WTC11 (cell line): ENCODE data around the gene FUT7. TPM values are rescaled to one million over a fixed set of nuclear protein-coding genes. Genes with fewer than 3 reads are reported as not detected.
"Not testable (repeated sequence)": the region's sequence is repeated elsewhere in the genome, so short reads cannot be mapped to it uniquely, and the experiment has no call there.

Source experiments
- ATAC-seq: fragments of 200-7000 bp; cut with Tn5 transposase; 2 replicates; pipeline ENCODE4 v1.10.0; 2021; ENCODE audit warnings: mild to moderate bottlenecking, moderate library complexity
- CTCF ChIA-PET: fragments of 300-600 bp; sonication (Branson Sonifier 250); formaldehyde crosslinking; loops from one replicate; lab custom pipeline; 2021; ENCODE audit warnings: antibody characterized with exemption; lab: Charles Lee
- POLR2A ChIA-PET: fragments of 350-600 bp; sonication (Branson Sonifier 250); formaldehyde crosslinking; loops from one replicate; lab custom pipeline; 2021; ENCODE audit warnings: antibody characterized with exemption; lab: Charles Lee
- DNase-seq: peaks from one replicate; pipeline ENCODE4 v3.0.0; 2021; ENCODE audit warnings: low spot score
- H3K27ac Mint-ChIP-seq: 2 replicates; pipeline ENCODE4 v1.8.0; 2021; ENCODE audit warnings: mixed read lengths
- H3K27me3 Mint-ChIP-seq: 2 replicates; pipeline ENCODE4 v1.8.0; 2021; ENCODE audit warnings: low read depth, mild to moderate bottlenecking, moderate library complexity, mixed read lengths
- H3K36me3 Mint-ChIP-seq: 2 replicates; pipeline ENCODE4 v1.8.0; 2021; ENCODE audit warnings: mixed read lengths
- H3K4me1 Mint-ChIP-seq: 2 replicates; pipeline ENCODE4 v1.8.0; 2022; ENCODE audit warnings: mixed read lengths
- H3K4me3 Mint-ChIP-seq: 2 replicates; pipeline ENCODE4 v1.8.0; 2021; ENCODE audit warnings: mild to moderate bottlenecking, moderate library complexity, mixed read lengths
- H3K9me3 Mint-ChIP-seq: 2 replicates; pipeline ENCODE4 v1.8.0; 2021; ENCODE audit warnings: mixed read lengths
- CTCF ChIP-seq: fragments of 200-600 bp; IDR thresholded peaks from 2 replicates; pipeline ENCODE4 v1.8.0; 2022; ENCODE audit warnings: antibody characterized with exemption
- EMX1 ChIP-seq: fragments of 250-450 bp; sonication (Bioruptor Pico); IDR thresholded peaks from 2 replicates; pipeline ENCODE4 v1.8.0; 2021; ENCODE audit warnings: mild to moderate bottlenecking
- FOXJ3 ChIP-seq: sonication (generic); formaldehyde crosslinking; IDR thresholded peaks from 2 replicates; pipeline ENCODE4 v1.9.0; 2021; ENCODE audit warnings: missing genetic modification reagents, mild to moderate bottlenecking, borderline replicate concordance
- FOXK1 ChIP-seq: sonication (generic); formaldehyde crosslinking; IDR thresholded peaks from 2 replicates; pipeline ENCODE4 v1.8.0; 2022; ENCODE audit warnings: mild to moderate bottlenecking, moderate library complexity, missing genetic modification reagents
- GTF2I ChIP-seq: fragments of 250-450 bp; sonication (Bioruptor Pico); conservative IDR thresholded peaks from 2 replicates; pipeline ENCODE4 v1.4.0; 2021; ENCODE audit warnings: mild to moderate bottlenecking
- IRF2 ChIP-seq: sonication (generic); formaldehyde crosslinking; IDR thresholded peaks from 2 replicates; pipeline ENCODE4 v1.8.0; 2022; ENCODE audit warnings: low read depth, missing genetic modification reagents, borderline replicate concordance
- KAT7 ChIP-seq: sonication (generic); formaldehyde crosslinking; IDR thresholded peaks from 2 replicates; pipeline ENCODE4 v1.8.1; 2023; ENCODE audit warnings: missing genetic modification reagents, mild to moderate bottlenecking, borderline replicate concordance
- MAX ChIP-seq: sonication (generic); formaldehyde crosslinking; IDR thresholded peaks from 2 replicates; pipeline ENCODE4 v1.8.0; 2022; ENCODE audit warnings: mild to moderate bottlenecking, missing genetic modification reagents
- NR2C2 ChIP-seq: sonication (generic); formaldehyde crosslinking; IDR thresholded peaks from 2 replicates; pipeline ENCODE4 v1.8.0; 2022; ENCODE audit warnings: mild to moderate bottlenecking, missing genetic modification reagents
- TEAD4 ChIP-seq: sonication (generic); formaldehyde crosslinking; IDR thresholded peaks from 2 replicates; pipeline ENCODE4 v1.8.0; 2022; ENCODE audit warnings: mild to moderate bottlenecking, missing genetic modification reagents
- TP53 ChIP-seq: sonication (generic); formaldehyde crosslinking; IDR thresholded peaks from 2 replicates; pipeline ENCODE4 v1.8.1; 2023; ENCODE audit warnings: mild to moderate bottlenecking, missing genetic modification reagents
- ZBTB21 ChIP-seq: sonication (generic); formaldehyde crosslinking; IDR thresholded peaks from 2 replicates; pipeline ENCODE4 v1.8.1; 2023; ENCODE audit warnings: mild to moderate bottlenecking, missing genetic modification reagents, borderline replicate concordance
- ZNF121 ChIP-seq: sonication (generic); formaldehyde crosslinking; IDR thresholded peaks from 2 replicates; pipeline ENCODE4 v1.8.0; 2023; ENCODE audit warnings: missing genetic modification reagents
- ZNF263 ChIP-seq: sonication (generic); formaldehyde crosslinking; IDR thresholded peaks from 2 replicates; pipeline ENCODE4 v1.8.1; 2022; ENCODE audit warnings: low read depth, mild to moderate bottlenecking, moderate library complexity, missing genetic modification reagents
- ZNF317 ChIP-seq: sonication (generic); formaldehyde crosslinking; IDR thresholded peaks from 2 replicates; pipeline ENCODE4 v1.8.1; 2023; ENCODE audit warnings: low read depth, mild to moderate bottlenecking, moderate library complexity, missing genetic modification reagents, borderline replicate concordance
- ZNF396 ChIP-seq: fragments of 250-450 bp; sonication (Bioruptor Pico); IDR thresholded peaks from 2 replicates; pipeline ENCODE4 v1.8.0; 2021; ENCODE audit warnings: mild to moderate bottlenecking, moderate library complexity, borderline replicate concordance
- ZNF423 ChIP-seq: fragments of 250-450 bp; sonication (Bioruptor Pico); IDR thresholded peaks from 2 replicates; pipeline ENCODE4 v2.1.2; 2022; ENCODE audit warnings: mild to moderate bottlenecking, moderate library complexity
- ZNF425 ChIP-seq: fragments of 250-450 bp; sonication (Bioruptor Pico); conservative IDR thresholded peaks from 2 replicates; pipeline ENCODE4 v1.9.0; 2021; ENCODE audit warnings: mild to moderate bottlenecking
- ZNF671 ChIP-seq: fragments of 250-450 bp; sonication (Bioruptor Pico); IDR thresholded peaks from 2 replicates; pipeline ENCODE4 v1.8.0; 2021; ENCODE audit warnings: mild to moderate bottlenecking
- total RNA-seq: library from RNA; stranded (reverse); gene quantifications from 3 replicates; pipeline ENCODE4 v1.2.3, GENCODE V29; 2021
- TF ChIP-seq, protein P1 (sequence below): sonication (generic); formaldehyde crosslinking; IDR thresholded peaks from 2 replicates; pipeline ENCODE4 v1.8.1; 2023; ENCODE audit warnings: mild to moderate bottlenecking, missing genetic modification reagents

The FUT7 gene
- total RNA-seq, 1 experiment from 2014 or later = not detected

DNA sequence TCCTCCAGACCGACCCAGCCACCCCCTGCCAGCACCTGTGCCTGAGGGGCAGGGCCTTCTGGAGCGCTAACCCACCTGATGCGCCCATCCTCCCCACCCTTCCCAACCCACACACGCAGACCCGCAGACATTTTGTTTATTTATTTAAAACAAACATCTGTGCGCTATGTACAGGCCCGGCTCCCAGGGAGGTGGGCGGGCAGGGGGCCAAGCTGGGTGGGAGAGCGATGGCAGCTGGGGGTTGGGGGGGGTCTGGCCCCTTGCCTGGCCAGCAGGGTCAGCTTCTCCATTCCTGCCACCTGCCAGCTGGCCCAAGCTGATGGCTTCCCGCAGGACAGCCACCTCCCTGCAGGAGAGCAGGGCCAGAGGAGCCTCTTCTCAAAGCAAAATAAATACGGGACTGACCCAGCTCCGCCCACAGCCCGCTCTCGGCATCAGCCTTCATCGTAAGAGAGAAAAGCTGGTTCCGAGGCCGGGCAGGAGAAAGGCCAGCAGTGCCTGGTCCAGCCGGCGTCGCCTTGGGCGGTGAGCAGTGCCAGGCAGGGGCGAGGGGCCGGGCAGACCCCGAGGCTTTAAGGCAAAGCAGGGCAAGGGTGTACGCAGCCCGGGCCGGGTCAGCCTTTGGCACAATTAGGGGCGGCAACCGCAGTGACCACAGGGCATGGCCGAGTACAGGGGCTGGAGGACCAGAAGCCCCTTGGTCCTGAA, 24.6 kb downstream of the FUT7 start (continued):
- no peak for TF ChIP-seq ZNF671 (CRISPR knock-in tag)

GRCh38 chr9:137006116-137007003, 25.5 kb downstream of the FUT7 start:
- ATAC-seq = no peak
- Mint-ChIP-seq H3K4me3 (no peak overlapping the region), H3K4me1 (no peaks in the 10 kb centered on the region)
- no peak for TF ChIP-seq ZBTB21
- TF ChIP-seq MAX (CRISPR knock-in tag) = no peak
- no peak for TF ChIP-seq FOXK1 (CRISPR knock-in tag)
- TF ChIP-seq TEAD4 (CRISPR knock-in tag) = no peak
- TF ChIP-seq ZNF425 (CRISPR knock-in tag) = no peak
- TF ChIP-seq KAT7 (CRISPR knock-in tag) = no peak
- TF ChIP-seq GTF2I (CRISPR knock-in tag) = no peak
- TF ChIP-seq NR2C2 (CRISPR knock-in tag) = no peak
- TF ChIP-seq, protein P1, sequence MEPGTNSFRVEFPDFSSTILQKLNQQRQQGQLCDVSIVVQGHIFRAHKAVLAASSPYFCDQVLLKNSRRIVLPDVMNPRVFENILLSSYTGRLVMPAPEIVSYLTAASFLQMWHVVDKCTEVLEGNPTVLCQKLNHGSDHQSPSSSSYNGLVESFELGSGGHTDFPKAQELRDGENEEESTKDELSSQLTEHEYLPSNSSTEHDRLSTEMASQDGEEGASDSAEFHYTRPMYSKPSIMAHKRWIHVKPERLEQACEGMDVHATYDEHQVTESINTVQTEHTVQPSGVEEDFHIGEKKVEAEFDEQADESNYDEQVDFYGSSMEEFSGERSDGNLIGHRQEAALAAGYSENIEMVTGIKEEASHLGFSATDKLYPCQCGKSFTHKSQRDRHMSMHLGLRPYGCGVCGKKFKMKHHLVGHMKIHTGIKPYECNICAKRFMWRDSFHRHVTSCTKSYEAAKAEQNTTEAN (CRISPR knock-in tag) = no peak
- TF ChIP-seq ZNF423 = no peak
- TF ChIP-seq ZNF396 (CRISPR knock-in tag) = no peak
- no peak for TF ChIP-seq FOXJ3 (CRISPR knock-in tag)
- TF ChIP-seq ZNF263 (CRISPR knock-in tag) = no peak
- TF ChIP-seq IRF2 = no peak
- TF ChIP-seq EMX1 (CRISPR knock-in tag) = no peak
- TF ChIP-seq ZNF317 (CRISPR knock-in tag) = no peak
- no peak for TF ChIP-seq TP53 (CRISPR knock-in tag)
- no peak for TF ChIP-seq ZNF121
- TF ChIP-seq, all 79 proteins: peak for 0
- no peak overlapping the region for H3K27ac Mint-ChIP-seq
- peaks cover 8% of the 10 kb centered on the region for H3K9me3 Mint-ChIP-seq
- POLR2A ChIA-PET = no interaction called here
- peaks cover 6% of the 10 kb centered on the region; the same call in 1 of the 2 replicates for H3K27me3 Mint-ChIP-seq
- H3K36me3 Mint-ChIP-seq = peaks cover 6% of the 10 kb centered on the region; the same call in 1 of the 2 replicates
- CTCF ChIA-PET = interaction anchor here (1.4 to 3.7 kb wide), 2 partner anchors 23 kb away, joined by 9 to 23 read pairs; no protein-coding TSS in a partner anchor
- DNase-seq = no peak

DNA sequence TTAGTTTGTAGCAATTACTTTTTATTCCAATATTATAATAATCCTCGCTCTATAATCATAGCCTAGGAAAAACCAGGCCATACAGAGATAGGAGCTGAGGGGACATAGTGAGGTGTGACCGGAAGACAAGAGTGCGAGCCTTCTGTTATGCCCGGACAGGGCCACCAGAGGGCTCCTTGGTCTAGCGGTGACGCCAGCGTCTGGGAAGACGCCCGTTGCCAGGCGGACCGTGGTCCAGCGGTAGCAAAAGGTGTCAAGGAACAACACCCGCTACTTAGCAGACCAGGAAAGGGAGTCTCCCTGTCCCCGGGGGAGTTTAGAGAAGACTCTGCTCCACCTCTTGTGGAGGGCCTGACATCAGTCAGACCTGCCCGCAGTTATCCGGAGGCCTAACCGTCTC, 27.6 kb downstream of the FUT7 start:
- H3K36me3 Mint-ChIP-seq, H3K4me3 Mint-ChIP-seq, H3K27ac Mint-ChIP-seq, POLR2A ChIA-PET, H3K4me1 Mint-ChIP-seq, ATAC-seq, H3K27me3 Mint-ChIP-seq, H3K9me3 Mint-ChIP-seq: not testable (repeated sequence)
- TF ChIP-seq CTCF = peak; percentile 41
- CTCF ChIA-PET = interaction anchor here (0.7 to 3.7 kb wide), 7 partner anchors 10 to 56 kb away, joined by 3 to 23 read pairs (median 6); partner anchors contain the start of gene PAXX
- DNase-seq = peak; percentile 59
